CD4-positive, alpha-beta T cell treated with Interferon alpha-2 for 1 hour (primary cell): ENCODE results near the gene CCR7.
A peak's percentile ranks its signal among the peaks of the same experiment; 100 is the strongest.
"Not testable (repeated sequence)": the region's sequence is repeated elsewhere in the genome, so short reads cannot be mapped to it uniquely, and the experiment has no call there.

Source experiments
- DNase-seq, 2 donors: peaks; one replicate each; pipeline ENCODE4 v3.0.0-alpha.2; 2020 to 2022

The CCR7 gene

GRCh38 chr17:40596261-40596919 is 31.1 kb upstream of the CCR7 start:
- peak in 1 of 2 donors; percentile 54 for DNase-seq

GRCh38 chr17:40590742-40591141 is 25.5 kb upstream of the CCR7 start:
- no peak for DNase-seq

GRCh38 chr17:40588552-40588951 is 23.3 kb upstream of the CCR7 start:
- DNase-seq: no peak

GRCh38 chr17:40586264-40586663 is 21.0 kb upstream of the CCR7 start:
- DNase-seq: not testable (repeated sequence)

GRCh38 chr17:40584950-40585349 is 19.7 kb upstream of the CCR7 start:
- not testable (repeated sequence) for DNase-seq

DNA sequence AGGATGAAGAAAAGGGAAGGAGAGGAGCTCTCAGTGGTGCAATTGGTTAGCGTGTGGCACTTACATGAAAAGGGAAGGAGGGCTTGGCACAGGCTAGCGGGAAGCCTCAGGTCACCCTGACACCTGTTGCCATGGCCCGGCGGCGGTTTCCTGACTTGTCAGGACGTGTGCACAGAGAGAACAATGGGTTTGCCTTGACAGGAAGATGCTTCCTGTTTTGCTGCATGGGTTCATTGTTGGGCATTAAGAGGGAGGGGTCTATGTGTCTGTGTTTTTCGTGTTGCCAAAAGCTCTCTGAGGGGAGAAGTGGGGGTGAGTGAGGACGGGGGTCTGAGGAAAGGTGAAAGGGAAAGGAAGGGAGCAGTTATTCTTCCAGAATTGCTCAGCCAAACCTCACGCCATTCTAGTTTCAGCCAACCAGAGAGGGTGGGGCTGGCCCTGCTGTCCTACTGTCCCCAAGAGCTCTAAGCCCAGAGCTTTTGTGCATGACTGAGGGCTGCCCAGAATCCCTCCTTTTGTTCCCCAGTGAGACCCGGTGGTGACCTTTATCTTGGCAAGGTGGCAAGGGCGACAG is 17.1 kb upstream of the CCR7 start:
- peak; percentile 83 to 85 for DNase-seq

- no peak for DNase-seq
These were observed 14.9 kb upstream of the CCR7 start for GRCh38 chr17:40580140-40580539.

GRCh38 chr17:40579471-40579870 is 14.2 kb upstream of the CCR7 start:
- DNase-seq: no peak

DNA sequence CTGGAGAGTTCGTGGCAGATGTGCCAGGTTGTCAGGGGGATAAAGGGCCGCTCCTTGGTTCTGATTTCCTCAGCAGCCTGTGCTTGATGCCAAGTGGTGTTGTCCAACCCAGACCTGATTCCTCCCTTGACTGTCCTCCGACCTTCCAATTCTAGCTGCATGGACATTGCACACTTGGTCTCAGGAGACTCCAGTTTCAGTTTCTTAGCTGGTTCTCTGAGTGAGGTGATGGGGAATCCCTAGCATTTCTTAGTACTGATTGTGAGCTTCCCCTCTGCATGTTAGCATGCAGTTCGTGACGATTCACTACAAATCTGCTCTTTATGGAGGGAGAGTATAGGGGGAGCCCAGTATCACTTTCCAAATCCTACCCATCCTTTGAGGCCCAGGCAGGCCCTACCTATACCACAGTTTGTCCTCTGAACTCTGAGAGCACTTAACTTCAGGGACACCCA is 12.4 kb upstream of the CCR7 start:
- DNase-seq: peak; percentile 66 to 74

DNA sequence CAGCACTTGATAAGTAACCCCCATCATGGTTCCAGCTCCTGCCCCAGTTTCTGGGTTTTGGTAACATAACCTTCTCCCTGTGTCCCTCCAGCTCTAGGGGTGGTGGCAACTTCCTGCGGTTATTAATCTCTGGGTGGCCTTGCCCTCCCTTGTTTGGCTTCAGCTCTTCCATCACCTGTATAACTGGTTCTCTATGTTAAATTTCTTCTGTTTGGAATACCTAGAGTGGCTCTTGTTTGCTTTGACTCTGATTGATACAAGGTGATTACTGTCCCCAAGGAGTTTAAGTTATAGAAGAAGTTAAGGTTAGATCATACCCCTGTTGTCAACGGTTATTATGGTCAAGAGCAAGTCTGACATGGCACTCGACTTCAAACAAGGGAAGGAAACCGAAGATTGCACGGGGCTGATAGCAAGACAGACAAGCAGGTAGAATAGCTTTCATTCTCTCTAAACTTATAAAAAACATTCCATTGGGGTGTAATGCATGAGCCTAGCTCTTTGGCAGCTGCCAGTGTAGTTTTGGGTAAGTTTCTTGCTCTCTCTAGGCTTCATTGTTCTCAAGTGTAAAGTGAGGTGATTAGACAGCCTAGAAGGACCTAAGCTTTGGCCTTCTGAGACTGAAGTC is 11.0 kb upstream of the CCR7 start:
- DNase-seq: no peak

DNA sequence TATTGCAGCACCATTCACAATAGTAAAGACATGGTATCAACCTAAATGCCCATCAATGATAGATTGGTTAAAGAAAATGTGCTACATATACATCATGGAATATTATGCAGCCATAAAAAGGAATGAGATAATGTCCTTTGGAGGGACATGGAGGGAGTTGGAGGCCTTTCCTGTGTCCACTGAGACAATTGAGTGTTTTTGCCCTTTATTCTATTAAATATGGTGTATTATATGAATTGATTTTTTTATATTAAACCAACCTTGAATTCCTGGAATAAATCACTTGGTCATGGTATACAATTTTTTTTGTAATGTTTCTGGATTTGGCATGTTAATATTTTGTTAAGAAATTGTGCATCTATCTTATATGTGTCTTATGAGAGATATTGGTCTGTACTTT is 9.0 kb upstream of the CCR7 start:
- no peak for DNase-seq

DNA sequence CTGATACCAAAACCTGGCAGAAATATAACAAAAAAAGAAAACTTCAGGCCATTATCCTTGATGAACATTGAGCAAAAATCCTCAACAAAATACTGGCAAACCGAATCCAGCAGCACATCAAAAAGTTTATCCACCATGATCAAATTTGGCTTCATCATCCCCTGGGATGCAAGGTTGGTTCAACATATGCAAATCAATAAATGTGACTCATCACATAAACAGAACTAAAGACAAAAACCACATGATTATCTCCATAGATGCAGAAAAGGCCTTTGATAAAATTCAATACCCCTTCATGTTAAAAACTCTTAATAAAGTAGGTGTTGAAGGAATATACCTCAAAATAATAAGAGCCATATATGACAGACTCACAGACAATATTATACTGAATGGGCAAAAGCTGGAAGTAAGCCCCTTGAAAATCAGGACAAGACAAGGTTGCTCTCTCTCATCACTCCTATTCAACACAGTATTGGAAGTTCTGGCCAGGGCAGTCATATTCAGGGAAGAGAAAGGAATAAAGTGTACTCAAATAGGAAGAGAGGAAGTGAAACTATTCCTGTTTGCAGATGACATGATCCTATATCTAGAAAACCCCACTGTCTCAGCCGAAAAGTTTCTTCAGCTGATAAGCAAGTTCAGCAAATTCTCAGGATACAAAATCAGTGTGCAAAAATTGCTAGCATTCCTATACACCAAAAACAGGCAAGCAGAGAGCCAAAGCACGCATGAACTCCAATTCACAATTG is 7.1 kb upstream of the CCR7 start:
- DNase-seq: not testable (repeated sequence)

GRCh38 chr17:40568074-40568836 is 3.0 kb upstream of the CCR7 start:
- DNase-seq: no peak

GRCh38 chr17:40567377-40567776 is 2.1 kb upstream of the CCR7 start:
- no peak for DNase-seq

GRCh38 chr17:40565769-40566409 is 617 bp upstream of the CCR7 start:
- peak in 1 of 2 donors; percentile 51 for DNase-seq

GRCh38 chr17:40564195-40564882 is 933 bp downstream of the CCR7 start:
- peak; percentile 41 to 68 for DNase-seq

DNA sequence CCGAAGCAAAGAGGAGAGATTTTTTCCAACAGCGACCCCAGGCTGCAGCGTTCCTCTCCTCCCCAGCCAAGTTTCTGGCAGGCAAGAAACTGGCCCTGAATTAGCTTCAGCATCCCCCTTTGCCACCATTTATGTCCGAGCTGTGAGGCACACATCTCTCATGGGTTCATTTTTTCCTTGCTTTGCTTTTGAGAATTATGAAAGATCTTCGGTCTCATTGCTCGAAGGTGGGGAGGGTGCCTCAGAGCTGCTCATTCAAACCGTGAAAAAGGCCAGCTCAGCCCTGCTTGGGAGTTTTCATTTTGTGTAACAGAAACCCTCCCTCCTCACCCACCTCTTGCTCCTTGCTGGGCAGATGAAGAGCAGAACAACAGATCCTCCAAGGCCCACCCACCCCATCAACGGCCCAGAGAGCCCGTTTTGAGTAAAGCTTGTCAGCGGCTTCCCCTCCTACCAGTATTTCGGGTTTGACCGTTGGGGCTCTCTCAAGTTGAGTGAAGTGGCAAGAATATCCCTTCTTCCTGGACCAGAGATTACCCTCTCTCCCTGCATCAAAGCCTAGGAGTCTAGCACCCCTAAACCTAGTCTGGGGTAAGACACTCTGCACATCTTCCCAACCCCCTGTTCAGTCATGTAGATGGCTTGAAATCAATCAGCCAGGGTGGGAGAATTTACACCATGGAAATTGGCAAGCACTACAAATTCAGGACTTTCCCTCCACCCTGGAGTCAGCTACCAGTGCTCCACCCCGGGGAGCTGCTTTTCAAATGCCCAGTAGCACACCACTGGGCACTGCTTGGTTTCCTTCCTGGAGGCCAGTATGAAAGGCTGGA is 1.8 kb downstream of the CCR7 start:
- peak in 1 of 2 donors; percentile 59 for DNase-seq

- DNase-seq: no peak
These were observed 2.4 kb downstream of the CCR7 start for GRCh38 chr17:40562838-40563219.

DNA sequence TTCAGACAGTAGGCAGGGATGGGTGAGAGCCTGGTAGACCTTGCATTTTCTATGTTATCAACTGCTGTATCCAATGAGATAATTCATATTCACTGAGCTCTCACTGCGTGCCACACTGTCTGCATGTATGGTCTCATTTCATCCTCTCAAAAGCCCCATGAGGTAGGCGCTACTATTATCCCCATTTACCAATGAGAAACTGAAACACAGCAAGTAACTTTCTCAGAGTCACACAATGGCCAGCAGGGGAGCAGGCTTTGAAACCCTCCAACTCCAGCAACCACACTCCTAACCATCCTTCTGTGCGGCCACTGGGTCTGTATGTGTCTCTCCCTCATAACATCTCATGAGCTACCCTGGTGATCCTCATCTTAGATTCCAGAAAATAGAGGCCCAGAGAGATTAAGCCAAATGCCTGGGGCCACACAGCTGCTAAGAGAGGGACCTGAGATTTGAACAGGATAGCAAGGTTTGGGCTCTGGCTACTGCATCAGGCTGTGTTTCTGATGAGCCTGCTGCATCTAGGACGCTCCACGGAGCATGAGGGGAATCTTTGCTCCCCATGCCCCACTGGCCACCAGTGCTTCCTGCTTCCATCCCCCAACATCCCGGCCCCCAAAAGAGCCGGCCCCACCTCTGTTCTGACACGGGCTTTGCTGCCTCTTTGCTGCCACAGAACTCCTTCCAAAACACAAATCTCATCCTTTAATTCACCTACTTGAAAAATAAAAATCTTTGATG is 3.2 kb downstream of the CCR7 start:
- peak; percentile 76 to 83 for DNase-seq

- no peak for DNase-seq
These were observed 3.9 kb downstream of the CCR7 start for GRCh38 chr17:40561294-40561870.
